Cortex of kidney (tissue), 1 donor: ENCODE data around the gene ZFYVE9.

Source experiments
- DNase-seq: peaks from one replicate; lab custom pipeline; 2025; lab: John Stamatoyannopoulos, UW

Gene ZFYVE9

DNA sequence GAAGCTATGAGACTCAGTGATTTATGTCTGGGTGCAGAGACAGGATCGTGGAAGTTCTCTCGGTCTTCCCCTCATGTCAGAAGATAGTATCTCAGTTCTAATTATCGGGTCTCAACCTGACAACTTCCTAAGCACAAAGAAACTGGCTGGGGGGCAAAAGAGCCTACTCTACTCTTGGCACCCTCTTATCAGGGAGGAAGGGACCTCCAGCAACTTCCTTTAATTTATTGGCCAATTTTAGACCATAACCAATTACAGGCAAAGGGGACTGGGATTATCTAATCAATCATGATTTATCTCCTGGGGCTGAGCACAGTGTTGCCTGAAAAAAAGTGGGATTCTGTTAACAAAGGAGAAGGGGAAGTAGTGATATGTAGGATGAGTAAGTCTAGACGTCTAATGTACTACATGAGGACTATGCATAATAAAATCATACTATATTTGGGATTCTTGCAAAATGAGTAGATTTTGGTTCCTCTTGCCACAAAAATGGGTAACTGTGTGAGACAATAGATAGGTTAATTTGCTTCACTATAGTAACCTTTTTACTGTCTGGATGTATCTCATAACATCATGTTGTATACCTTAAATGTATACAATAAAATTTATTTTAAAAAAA lies 98.8 kb downstream of the ZFYVE9 start:
- DNase-seq: no peak

GRCh38 chr1:52243221-52243987 lies 101.5 kb downstream of the ZFYVE9 start:
- no peak for DNase-seq

- no peak for DNase-seq
Measured at GRCh38 chr1:52249831-52250230, 107.9 kb downstream of the ZFYVE9 start.

DNA sequence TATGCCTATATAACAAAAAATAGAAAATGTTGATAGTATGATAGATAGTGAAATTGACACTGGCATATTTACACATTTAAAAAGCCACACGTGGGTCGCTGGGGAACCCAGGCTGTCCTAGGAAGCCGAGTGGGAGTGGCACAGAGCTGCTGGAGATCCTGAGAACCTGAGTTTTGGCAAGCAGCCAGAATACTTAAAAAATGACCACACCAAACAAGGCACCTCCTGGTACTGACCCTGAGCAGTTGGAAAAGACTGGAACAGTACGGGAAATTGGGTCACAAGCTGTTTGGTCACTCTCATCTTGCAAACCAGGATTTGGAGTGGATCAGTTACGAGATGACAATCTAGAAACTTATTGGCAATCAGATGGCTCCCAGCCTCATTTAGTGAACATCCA lies 111.5 kb downstream of the ZFYVE9 start:
- DNase-seq: no peak

- no peak for DNase-seq
Measured at GRCh38 chr1:52259886-52260285, 118.0 kb downstream of the ZFYVE9 start.

DNA sequence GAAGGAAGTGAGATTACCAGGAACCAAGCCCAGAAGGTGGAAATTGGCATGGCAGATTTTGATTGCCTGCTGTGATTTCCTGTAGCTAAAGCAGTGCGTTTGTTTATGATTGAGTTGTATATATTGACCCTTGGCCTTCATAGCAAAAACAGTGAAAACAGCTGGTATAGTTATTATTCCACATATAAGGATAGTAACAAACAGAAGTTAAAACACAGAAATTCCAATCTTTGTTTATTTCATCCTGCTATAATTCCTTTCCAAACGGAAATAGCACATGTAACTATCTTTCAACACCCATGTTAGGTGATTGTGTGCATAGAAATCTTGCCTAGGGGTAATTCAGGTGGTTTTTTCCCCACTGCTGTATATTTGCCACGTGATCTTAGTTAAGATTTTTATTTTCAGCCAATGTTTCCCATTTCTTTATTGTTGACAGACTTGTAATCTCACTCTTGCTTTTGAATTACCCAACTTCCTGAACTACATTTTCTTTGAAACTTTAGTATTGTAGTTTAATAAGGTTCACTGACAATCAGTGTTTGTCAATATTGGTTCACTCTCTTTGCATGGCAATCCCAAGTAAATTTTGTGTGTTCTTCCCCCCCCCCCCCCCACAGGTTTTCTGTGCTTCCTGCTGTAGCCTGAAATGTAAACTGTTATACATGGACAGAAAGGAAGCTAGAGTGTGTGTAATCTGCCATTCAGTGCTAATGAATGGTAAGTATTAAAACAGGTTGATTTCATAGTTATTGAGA lies 121.4 kb downstream of the ZFYVE9 start:
- DNase-seq: no peak

DNA sequence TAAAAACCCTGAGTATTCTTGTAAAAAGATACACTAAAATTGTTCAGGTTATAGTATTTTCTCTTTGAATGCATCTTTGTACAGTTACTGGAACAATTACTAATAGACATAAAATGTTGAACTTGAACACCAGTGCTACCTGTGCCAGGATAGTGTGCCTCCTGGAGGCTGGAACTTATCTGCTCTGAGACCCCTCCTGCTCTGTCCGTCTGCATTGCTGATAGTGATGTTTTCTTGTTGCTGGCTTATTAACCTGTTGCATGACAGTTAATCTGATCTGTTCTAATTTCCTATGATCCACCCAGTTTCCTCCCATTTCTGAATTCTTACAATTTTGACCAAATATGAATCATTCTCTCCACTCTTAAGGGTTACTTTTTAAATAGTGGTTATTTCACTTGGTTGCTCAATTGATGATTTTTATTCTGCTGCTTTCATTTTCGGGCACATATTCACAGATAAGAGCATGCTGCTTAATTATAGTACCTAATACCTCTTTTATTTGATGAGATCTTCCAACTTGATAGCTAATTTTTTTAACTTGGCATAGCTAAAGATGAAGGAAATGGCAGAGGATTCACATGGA lies 122.7 kb downstream of the ZFYVE9 start:
- DNase-seq: no peak

DNA sequence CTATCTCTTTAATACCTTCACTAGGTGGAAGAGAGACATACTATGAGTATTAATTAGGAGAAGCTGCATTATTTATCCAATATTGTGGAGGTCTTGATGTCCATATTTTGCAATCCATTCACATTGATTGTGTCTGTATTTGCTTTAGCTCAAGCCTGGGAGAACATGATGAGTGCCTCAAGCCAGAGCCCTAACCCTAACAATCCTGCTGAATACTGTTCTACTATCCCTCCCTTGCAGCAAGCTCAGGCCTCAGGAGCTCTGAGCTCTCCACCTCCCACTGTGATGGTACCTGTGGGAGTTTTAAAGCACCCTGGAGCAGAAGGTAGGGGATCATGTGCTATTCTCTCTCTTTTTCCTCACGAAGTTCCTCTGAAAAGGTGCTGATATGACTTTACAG lies 124.6 kb downstream of the ZFYVE9 start:
- no peak for DNase-seq

- no peak for DNase-seq
Measured at GRCh38 chr1:52268372-52268771, 126.5 kb downstream of the ZFYVE9 start.

DNA sequence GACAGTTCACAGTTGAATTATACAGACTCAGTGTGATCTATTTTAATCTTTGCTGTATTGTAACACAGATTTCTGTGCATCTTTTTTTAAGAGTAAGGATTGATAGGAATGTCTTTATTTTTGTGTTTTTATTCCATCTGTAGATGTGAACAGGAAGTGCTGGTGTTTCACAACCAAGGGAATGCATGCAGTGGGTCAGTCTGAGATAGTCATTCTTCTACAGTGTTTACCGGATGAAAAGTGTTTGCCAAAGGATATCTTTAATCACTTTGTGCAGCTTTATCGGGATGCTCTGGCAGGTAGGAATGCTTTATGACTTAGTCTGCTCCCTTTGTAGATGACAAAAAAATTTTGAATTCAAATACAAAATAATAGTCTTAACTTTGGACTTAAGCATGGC lies 139.6 kb downstream of the ZFYVE9 start:
- no peak for DNase-seq

GRCh38 chr1:52288286-52288685 lies 146.4 kb downstream of the ZFYVE9 start:
- DNase-seq: no peak

- no peak for DNase-seq
Measured at GRCh38 chr1:52294580-52294979, 152.7 kb downstream of the ZFYVE9 start.

DNA sequence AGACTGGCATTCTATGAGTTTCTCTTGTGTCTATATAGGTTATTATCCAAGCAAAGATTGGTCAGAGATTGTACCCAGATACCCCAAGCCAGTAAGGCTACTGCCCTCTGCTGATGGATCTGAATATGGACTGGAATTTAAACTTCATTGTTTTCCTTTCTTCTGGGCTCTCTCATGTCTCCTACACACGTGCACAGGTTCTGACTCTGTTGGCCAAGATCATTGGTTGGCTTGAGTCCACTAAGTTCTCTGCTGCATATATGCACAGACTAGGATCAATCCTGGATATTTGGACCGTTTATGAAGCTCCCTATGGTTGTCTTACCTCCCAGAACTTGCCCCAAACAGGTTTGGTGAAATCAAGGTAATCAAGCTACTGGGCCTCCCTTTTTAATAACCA lies 154.5 kb downstream of the ZFYVE9 start:
- DNase-seq: no peak

DNA sequence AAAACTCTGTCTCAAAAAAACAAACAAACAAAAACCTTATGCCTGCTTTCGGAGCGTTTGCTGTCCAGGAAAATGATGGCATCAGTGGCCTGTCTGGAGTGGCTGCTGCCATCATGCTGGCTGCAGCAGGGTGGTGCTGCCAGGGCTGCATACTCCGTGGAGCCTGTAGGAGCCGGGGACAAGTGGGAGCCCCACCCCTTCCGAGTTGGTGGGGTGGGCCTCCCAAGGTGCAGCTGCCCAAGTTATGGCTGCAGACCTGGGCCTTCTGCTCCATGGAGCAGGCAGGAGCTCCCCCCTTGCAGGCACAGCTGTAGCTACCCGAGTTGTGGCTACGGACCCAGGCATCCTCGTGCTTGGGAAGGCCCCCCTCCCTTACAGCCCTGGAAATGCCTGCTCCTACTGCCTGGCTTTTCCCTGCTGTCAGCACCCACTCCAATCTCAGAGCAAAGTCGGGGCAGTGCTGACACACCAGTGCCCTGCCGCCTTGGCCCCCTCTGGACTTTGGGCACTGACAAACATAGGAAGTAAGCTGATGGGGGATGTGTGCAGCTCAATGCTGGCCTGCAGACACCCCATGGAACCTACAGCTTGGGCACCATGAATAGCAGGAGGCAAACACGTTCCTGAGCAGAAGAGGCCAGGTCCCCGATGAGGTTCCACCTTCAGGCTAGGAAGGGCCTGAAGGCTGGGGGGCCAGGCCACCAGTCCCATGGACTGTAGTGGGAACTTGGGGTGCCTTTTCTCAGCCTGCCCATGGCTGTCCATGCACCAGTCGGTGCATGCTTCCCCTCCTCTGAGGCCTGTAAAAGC lies 163.7 kb downstream of the ZFYVE9 start:
- no peak for DNase-seq

- no peak for DNase-seq
Measured at GRCh38 chr1:52306227-52307006, 164.5 kb downstream of the ZFYVE9 start.

DNA sequence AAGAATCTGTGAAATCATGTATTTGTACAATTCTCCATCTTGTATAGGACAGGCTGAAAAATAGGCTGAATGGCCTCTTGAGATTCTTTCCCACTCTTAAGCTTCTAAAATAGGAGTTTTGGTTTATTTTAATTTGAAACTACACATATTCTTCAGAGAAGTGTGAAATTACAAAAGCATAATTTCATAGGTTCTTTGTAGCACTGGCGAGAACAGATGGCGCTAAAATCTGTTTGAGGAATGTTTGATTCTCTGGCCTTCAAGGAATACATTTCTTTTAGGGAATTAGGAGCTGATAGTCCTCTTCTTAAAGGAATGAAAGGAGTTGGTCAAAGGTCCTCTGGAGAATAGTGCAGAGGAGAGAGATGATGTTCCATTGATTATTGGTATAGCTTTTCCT lies 179.2 kb downstream of the ZFYVE9 start:
- no peak for DNase-seq

GRCh38 chr1:52323731-52324130 lies 181.8 kb downstream of the ZFYVE9 start:
- no peak for DNase-seq

GRCh38 chr1:52325786-52326185 lies 183.9 kb downstream of the ZFYVE9 start:
- DNase-seq: no peak

DNA sequence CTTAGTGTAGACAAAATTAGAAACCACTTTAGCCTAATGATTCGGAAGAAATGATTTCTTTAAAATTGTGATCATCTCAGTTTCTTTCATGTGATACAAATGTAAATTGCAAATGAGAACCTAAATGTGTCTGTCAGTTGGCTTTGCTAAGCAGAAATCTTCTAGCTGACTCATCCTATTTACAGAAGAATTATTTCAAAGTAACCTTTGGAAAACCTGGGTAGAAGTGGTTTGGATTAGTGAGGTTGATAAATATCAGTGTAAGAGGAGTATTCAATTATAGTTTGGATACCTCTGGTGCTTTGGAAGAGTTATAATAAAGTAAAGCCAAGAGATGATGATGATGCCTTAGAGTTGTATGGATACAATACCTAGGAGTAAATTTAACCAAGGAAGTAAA lies 186.7 kb downstream of the ZFYVE9 start:
- DNase-seq: no peak

GRCh38 chr1:52332411-52332810 lies 190.5 kb downstream of the ZFYVE9 start:
- DNase-seq: no peak

DNA sequence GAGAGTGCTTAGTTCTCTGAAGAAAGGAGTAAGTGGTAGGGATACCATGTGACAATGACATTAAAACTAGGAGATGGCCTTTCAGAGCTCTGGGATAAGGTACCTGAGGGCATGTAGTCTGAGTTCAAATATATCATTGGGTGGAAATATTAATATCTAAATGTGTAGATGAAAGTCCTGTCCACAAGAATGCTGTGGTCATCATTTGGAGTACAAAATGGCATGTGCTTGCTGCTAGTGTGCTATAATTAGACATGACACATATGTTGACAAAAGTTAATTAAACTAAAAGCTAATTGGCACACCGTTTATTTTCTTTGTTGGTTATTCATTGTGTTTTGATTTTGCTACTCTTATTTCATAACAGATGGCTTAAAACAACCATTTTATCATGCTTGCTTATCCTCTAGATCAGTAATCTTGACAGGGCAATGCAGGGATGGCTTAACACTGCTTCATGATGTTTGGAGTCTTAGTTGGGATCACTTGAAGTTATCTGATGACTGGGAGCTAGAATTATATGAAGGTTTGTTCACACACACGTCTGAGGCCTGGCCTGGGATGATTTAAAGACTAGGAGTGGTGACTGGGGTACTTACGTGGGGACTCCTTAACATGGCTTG lies 193.1 kb downstream of the ZFYVE9 start:
- DNase-seq: no peak
